Measurements from ENCODE around the gene FGF22.
"Not testable (repeated sequence)": the region's sequence is repeated elsewhere in the genome, so short reads cannot be mapped to it uniquely, and the experiment has no call there.

The FGF22 gene

GRCh38 chr19:622666-623065, 17.0 kb upstream of the FGF22 start:
- DNase-seq (ENCODE audit: low spot score): no peak

GRCh38 chr19:623175-623916, 16.3 kb upstream of the FGF22 start:
- DNase-seq (ENCODE audit: low spot score): no peak

- DNase-seq (ENCODE audit: low spot score): no peak
Observed at GRCh38 chr19:623974-624373, 15.7 kb upstream of the FGF22 start.

GRCh38 chr19:624433-625109, 15.1 kb upstream of the FGF22 start:
- DNase-seq (ENCODE audit: low spot score): no peak

GRCh38 chr19:625257-625656, 14.4 kb upstream of the FGF22 start:
- no peak for DNase-seq (ENCODE audit: low spot score)

- not testable (repeated sequence) for DNase-seq (ENCODE audit: low spot score)
Observed at GRCh38 chr19:626566-626965, 13.1 kb upstream of the FGF22 start.

GRCh38 chr19:628168-628567, 11.5 kb upstream of the FGF22 start:
- no peak for DNase-seq (ENCODE audit: low spot score)

GRCh38 chr19:629515-629914, 10.2 kb upstream of the FGF22 start:
- DNase-seq (ENCODE audit: low spot score): not testable (repeated sequence)

GRCh38 chr19:629961-630714, 9.5 kb upstream of the FGF22 start:
- no peak for DNase-seq (ENCODE audit: low spot score)

GRCh38 chr19:632579-633067, 7.1 kb upstream of the FGF22 start:
- DNase-seq (ENCODE audit: low spot score): peak; percentile 41

- DNase-seq (ENCODE audit: low spot score): peak; percentile 98
Observed at GRCh38 chr19:633068-633785, 6.5 kb upstream of the FGF22 start, which contains the start of gene POLRMT. Gene POLRMT, minus strand, starts transcription at chr19:633537. Its CDS starts 25 bp downstream, at chr19:633512.

- no peak for DNase-seq (ENCODE audit: low spot score)
Observed at GRCh38 chr19:633786-634639, 5.7 kb upstream of the FGF22 start.

- no peak for DNase-seq (ENCODE audit: low spot score)
Observed at GRCh38 chr19:634975-635652, 4.6 kb upstream of the FGF22 start.

GRCh38 chr19:638906-639252, 800 bp upstream of the FGF22 start:
- no peak for DNase-seq (ENCODE audit: low spot score)

- DNase-seq (ENCODE audit: low spot score): no peak
Observed at GRCh38 chr19:640161-640558, 481 bp downstream of the FGF22 start.

GRCh38 chr19:640606-641189, 1.0 kb downstream of the FGF22 start:
- no peak for DNase-seq (ENCODE audit: low spot score)

- DNase-seq (ENCODE audit: low spot score): no peak
Observed at GRCh38 chr19:641702-642101, 2.0 kb downstream of the FGF22 start.

- DNase-seq (ENCODE audit: low spot score): no peak
Observed at GRCh38 chr19:642767-643727, 3.4 kb downstream of the FGF22 start.

- no peak for DNase-seq (ENCODE audit: low spot score)
Observed at GRCh38 chr19:643736-644135, 4.1 kb downstream of the FGF22 start.

Data from cerebellar cortex (tissue), 1 donor.